Measurements from ENCODE around the gene FAM187B.

Gene FAM187B

GRCh38 chr19:35178701-35179100 lies 49.8 kb downstream of the FAM187B start:
- ChIA-PET CTCF (interaction anchor here (0.6 to 4.2 kb wide), 8 partner anchors 10 to 113 kb away, joined by 3 to 32 read pairs (median 4); no protein-coding TSS in a partner anchor), POLR2A (no interaction called here)
- no peak overlapping the region for H3K4me3 ChIP-seq (ENCODE audit: low read depth, low read length)
- no peaks in the 10 kb centered on the region for H3K9me3 ChIP-seq (ENCODE audit: control insufficient read depth, insufficient read depth, low read depth, low read length)
- no peaks in the 10 kb centered on the region for H3K4me1 ChIP-seq (ENCODE audit: control insufficient read depth, insufficient read depth, low read length)
- H3K27ac ChIP-seq (ENCODE audit: extremely low read depth, low read depth, low read length): no peak overlapping the region
- H3K36me3 ChIP-seq (ENCODE audit: control insufficient read depth in 2 of 2, insufficient read depth in 1 of 2, low read length in 2 of 2): no peaks in the 10 kb centered on the region
- 0 out of 2 replicates have a peak, but pooled peaks have one; percentile 5 for TF ChIP-seq ZNF398 (tag by site-specific recombination; IDR thresholded peaks at IDR 0.05)
- no peak for TF ChIP-seq ZNF404 (tag by site-specific recombination; IDR thresholded peaks at IDR 0.05)

DNA sequence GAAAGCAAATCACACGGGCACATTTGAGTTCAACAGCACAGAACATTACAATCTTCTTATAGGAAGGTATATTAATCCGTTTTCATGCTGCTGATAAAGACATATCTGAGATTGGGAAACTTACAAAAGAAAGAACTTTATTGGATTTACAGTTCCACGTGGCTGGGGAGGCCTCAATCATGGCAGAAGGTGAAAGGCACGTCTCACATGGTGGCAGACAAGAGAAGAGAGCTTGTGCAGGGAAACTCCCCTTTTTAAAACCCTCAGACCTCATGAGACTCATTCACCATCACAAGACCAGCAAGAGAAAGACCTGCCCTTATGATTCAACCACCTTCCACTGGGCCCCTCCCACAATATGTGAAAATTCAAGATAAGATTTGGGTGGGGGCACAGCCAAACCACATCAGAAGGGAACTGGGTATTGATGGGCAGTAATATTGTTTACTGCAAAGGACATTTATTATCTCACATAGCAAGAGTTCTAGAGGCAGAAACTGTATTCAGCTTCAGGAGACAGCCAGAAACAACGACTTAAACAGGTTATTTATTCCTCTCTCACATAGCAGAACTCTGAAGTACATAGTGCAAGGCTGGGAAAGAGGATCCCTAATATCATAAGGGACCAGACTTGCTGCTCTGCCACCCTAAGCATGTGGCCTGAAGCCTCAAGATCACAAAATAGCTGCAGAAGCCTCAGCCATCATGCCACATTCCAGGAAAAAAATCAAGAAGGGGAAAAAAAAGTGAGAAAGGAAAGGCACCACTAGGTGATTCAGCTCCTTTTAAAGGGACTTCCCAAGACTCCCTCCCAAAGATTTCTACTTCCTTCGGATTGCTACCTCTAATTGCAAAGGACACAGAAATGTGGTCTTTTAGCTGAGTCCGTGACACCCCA lies 50.9 kb downstream of the FAM187B start:
- POLR2A ChIA-PET: no interaction called here

GRCh38 chr19:35176181-35176570 lies 52.4 kb downstream of the FAM187B start:
- Histone ChIP-seq H3K27ac (ENCODE audit: extremely low read depth, low read depth, low read length) (no peak overlapping the region), H3K36me3 (ENCODE audit: control insufficient read depth in 2 of 2, insufficient read depth in 1 of 2, low read length in 2 of 2) (peaks cover 0 to 3% of the 10 kb centered on the region in 2 experiments; a peak in 1 of 3 replicates), H3K4me1 (ENCODE audit: control insufficient read depth, insufficient read depth, low read length) (no peaks in the 10 kb centered on the region), H3K4me3 (ENCODE audit: low read depth, low read length) (no peak overlapping the region), H3K9me3 (ENCODE audit: control insufficient read depth, insufficient read depth, low read depth, low read length) (no peaks in the 10 kb centered on the region)
- ChIA-PET CTCF (interaction anchor here (0.6 to 1.4 kb wide), 3 partner anchors 22 to 60 kb away, joined by 3 to 8 read pairs (median 5); partner anchors contain the start of gene FXYD5), POLR2A (no interaction called here)
- TF ChIP-seq ZNF155 (tag by site-specific recombination; IDR thresholded peaks at IDR 0.05) (no peak), ZNF580 (tag by site-specific recombination; IDR thresholded peaks at IDR 0.05) (no peak), ZFP41 (tag by site-specific recombination; IDR thresholded peaks at IDR 0.05; ENCODE audit: borderline replicate concordance) (no peak), ZNF704 (tag by site-specific recombination; IDR thresholded peaks at IDR 0.05) (no peak), ZBTB6 (tag by site-specific recombination; IDR thresholded peaks at IDR 0.05) (no peak), ZNF529 (tag by site-specific recombination; IDR thresholded peaks at IDR 0.05; ENCODE audit: insufficient replicate concordance) (no peak), ZNF585B (tag by site-specific recombination; IDR thresholded peaks at IDR 0.05) (no peak)
- TF ChIP-seq, protein P1, sequence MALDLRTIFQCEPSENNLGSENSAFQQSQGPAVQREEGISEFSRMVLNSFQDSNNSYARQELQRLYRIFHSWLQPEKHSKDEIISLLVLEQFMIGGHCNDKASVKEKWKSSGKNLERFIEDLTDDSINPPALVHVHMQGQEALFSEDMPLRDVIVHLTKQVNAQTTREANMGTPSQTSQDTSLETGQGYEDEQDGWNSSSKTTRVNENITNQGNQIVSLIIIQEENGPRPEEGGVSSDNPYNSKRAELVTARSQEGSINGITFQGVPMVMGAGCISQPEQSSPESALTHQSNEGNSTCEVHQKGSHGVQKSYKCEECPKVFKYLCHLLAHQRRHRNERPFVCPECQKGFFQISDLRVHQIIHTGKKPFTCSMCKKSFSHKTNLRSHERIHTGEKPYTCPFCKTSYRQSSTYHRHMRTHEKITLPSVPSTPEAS (tag by site-specific recombination; IDR thresholded peaks at IDR 0.05): no peak

More for the DNA sequence above, 50.9 kb downstream of the FAM187B start:
- Histone ChIP-seq H3K27ac (ENCODE audit: extremely low read depth, low read depth, low read length) (no peak overlapping the region), H3K4me1 (ENCODE audit: control insufficient read depth, insufficient read depth, low read length) (no peaks in the 10 kb centered on the region), H3K4me3 (ENCODE audit: low read depth, low read length) (no peak overlapping the region), H3K36me3 (ENCODE audit: control insufficient read depth in 2 of 2, insufficient read depth in 1 of 2, low read length in 2 of 2) (no peaks in the 10 kb centered on the region), H3K9me3 (ENCODE audit: control insufficient read depth, insufficient read depth, low read depth, low read length) (no peaks in the 10 kb centered on the region)
- CTCF ChIA-PET: interaction anchor here (0.6 to 4.2 kb wide), 5 partner anchors 11 to 133 kb away, joined by 3 to 32 read pairs (median 4); no protein-coding TSS in a partner anchor
- no peak for TF ChIP-seq ZSCAN30 (tag by site-specific recombination; IDR thresholded peaks at IDR 0.05)
- no peak for TF ChIP-seq REPIN1 (tag by site-specific recombination; IDR thresholded peaks at IDR 0.05; ENCODE audit: low read depth)
- TF ChIP-seq, protein P2, sequence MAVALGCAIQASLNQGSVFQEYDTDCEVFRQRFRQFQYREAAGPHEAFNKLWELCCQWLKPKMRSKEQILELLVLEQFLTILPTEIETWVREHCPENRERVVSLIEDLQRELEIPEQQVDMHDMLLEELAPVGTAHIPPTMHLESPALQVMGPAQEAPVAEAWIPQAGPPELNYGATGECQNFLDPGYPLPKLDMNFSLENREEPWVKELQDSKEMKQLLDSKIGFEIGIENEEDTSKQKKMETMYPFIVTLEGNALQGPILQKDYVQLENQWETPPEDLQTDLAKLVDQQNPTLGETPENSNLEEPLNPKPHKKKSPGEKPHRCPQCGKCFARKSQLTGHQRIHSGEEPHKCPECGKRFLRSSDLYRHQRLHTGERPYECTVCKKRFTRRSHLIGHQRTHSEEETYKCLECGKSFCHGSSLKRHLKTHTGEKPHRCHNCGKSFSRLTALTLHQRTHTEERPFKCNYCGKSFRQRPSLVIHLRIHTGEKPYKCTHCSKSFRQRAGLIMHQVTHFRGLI (tag by site-specific recombination; IDR thresholded peaks at IDR 0.05): no peak
- TF ChIP-seq ZNF394 (tag by site-specific recombination; IDR thresholded peaks at IDR 0.05; ENCODE audit: borderline replicate concordance): no peak
- TF ChIP-seq ZNF580 (tag by site-specific recombination; IDR thresholded peaks at IDR 0.05): 0 out of 2 replicates have a peak, but pooled peaks have one; percentile 44
- TF ChIP-seq, protein P3, sequence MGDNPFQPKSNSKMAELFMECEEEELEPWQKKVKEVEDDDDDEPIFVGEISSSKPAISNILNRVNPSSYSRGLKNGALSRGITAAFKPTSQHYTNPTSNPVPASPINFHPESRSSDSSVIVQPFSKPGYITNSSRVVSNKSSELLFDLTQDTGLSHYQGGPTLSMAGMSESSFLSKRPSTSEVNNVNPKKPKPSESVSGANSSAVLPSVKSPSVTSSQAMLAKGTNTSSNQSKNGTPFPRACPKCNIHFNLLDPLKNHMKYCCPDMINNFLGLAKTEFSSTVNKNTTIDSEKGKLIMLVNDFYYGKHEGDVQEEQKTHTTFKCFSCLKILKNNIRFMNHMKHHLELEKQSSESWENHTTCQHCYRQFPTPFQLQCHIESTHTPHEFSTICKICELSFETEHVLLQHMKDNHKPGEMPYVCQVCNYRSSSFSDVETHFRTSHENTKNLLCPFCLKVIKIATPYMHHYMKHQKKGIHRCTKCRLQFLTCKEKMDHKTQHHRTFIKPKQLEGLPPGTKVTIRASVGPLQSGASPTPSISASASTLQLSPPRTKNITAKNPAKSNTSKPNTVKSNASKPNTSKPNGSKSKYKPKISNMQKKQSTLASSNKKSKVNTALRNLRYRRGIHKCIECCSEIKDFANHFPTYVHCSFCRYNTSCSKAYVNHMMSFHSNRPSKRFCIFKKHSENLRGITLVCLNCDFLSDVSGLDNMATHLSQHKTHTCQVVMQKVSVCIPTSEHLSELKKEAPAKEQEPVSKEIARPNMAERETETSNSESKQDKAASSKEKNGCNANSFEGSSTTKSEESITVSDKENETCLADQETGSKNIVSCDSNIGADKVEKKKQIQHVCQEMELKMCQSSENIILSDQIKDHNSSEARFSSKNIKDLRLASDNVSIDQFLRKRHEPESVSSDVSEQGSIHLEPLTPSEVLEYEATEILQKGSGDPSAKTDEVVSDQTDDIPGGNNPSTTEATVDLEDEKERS (tag by site-specific recombination; IDR thresholded peaks at IDR 0.05): 0 out of 2 replicates have a peak, but pooled peaks have one; percentile 73
- TF ChIP-seq SETDB1 (IDR thresholded peaks at IDR 0.05; ENCODE audit: insufficient read length, low read length): peak; percentile 67
- TF ChIP-seq ZNF626 (tag by site-specific recombination; IDR thresholded peaks at IDR 0.05): no peak
